HepG2 (cell line): ENCODE data around the gene CHI3L1. TPM values are rescaled to one million over a fixed set of nuclear protein-coding genes. Genes with fewer than 3 reads are reported as not detected.
A peak's percentile ranks its signal among the peaks of the same experiment; 100 is the strongest.

Experiments used
- ATAC-seq: fragments of 200-7000 bp; cut with Tn5 transposase; 3 replicates; pipeline ENCODE4 v1.9.1; 2020; ENCODE audit warnings: mild to moderate bottlenecking, moderate library complexity
- BruUV-seq: library from RNA; stranded (reverse); fragments of 400-500 nt; replicated peaks from 2 replicates; lab custom pipeline; 2021; lab: Mats Ljungman, UMichigan
- CTCF ChIA-PET: fragments of 300-600 bp; formaldehyde crosslinking; extraction: SDS; loops from one replicate; lab custom pipeline; 2021; ENCODE audit warnings: low total read pairs, inconsistent platforms, low intra/inter-chr PET ratio; lab: Yijun Ruan, JAX
- POLR2A ChIA-PET: fragments of 350-600 bp; sonication (Branson Sonifier 250); formaldehyde crosslinking; loops from one replicate; lab custom pipeline; 2020; ENCODE audit warnings: antibody characterized with exemption, inconsistent platforms; lab: Yijun Ruan, JAX
- DNase-seq: peaks from one replicate; pipeline ENCODE4 v3.0.0-alpha.2; 2015; ENCODE audit warnings: low spot score
- FAIRE-seq: peaks from 3 replicates; lab custom pipeline; 2011; peaks lifted over from hg19 to GRCh38; lab: Jason Lieb, UNC
- H2AFZ ChIP-seq: one replicate; pipeline ENCODE4 v1.6.1; 2011; ENCODE audit warnings: low read length, inconsistent platforms
- H3K27ac ChIP-seq: fragments of 300-600 bp; 3 replicates; pipeline ENCODE4 v1.8.0; 2011; ENCODE audit warnings: mixed run types, mild to moderate bottlenecking, mixed read lengths, low read length, inconsistent platforms; ENCODE audit not compliant: insufficient read depth; ENCODE audit errors: extremely low read length
- H3K27me3 ChIP-seq, 2 experiments: fragments of 200-600 bp in 1 of 2; 2 replicates in 1 of 2; 3 replicates in 1 of 2; pipeline versions ENCODE4 v1.6.0 to v1.8.0; 2011; ENCODE audit warnings: low read length in 2 of 2, mild to moderate bottlenecking in 2 of 2, moderate library complexity in 2 of 2, inconsistent platforms in 1 of 2; ENCODE audit not compliant: insufficient read depth in 2 of 2, control insufficient read depth in 1 of 2
- H3K36me3 ChIP-seq, 2 experiments: fragments of 200-600 bp in 1 of 2; replicated peaks in 1 of 2; 2 replicates in 1 of 2; 3 replicates in 1 of 2; pipeline versions ENCODE4 v1.5.1 to v1.8.0; 2011; ENCODE audit warnings: low read length in 2 of 2, inconsistent platforms in 1 of 2; ENCODE audit not compliant: insufficient read depth in 2 of 2, control insufficient read depth in 1 of 2
- H3K4me1 ChIP-seq: 2 replicates; pipeline ENCODE4 v1.5.1; 2012; ENCODE audit warnings: low read length, inconsistent platforms; ENCODE audit not compliant: insufficient read depth
- H3K4me2 ChIP-seq: 2 replicates; pipeline ENCODE4 v1.6.0; 2011; ENCODE audit warnings: low read depth, low read length, inconsistent platforms
- H3K4me3 ChIP-seq, 3 experiments: fragments of 200-600 bp in 1 of 3; sonication (generic), shearing (Covaris generic) in 1 of 3; replicated peaks in 1 of 3; 2 replicates each; pipeline ENCODE4 v1.5.1; 2011 to 2016; ENCODE audit warnings: low read length in 3 of 3, inconsistent platforms in 2 of 3, low read depth in 2 of 3, mild to moderate bottlenecking in 2 of 3, control low read depth in 1 of 3, mixed read lengths in 1 of 3; ENCODE audit not compliant: insufficient read depth in 1 of 3
- H3K79me2 ChIP-seq: one replicate; pipeline ENCODE4 v1.6.1; 2011; ENCODE audit warnings: low read length, inconsistent platforms; ENCODE audit not compliant: insufficient read depth
- H3K9ac ChIP-seq: 2 replicates; pipeline ENCODE4 v1.6.0; 2011; ENCODE audit warnings: mild to moderate bottlenecking, low read depth, low read length, inconsistent platforms; ENCODE audit not compliant: insufficient read depth
- H3K9me3 ChIP-seq: 2 replicates; pipeline ENCODE4 v1.5.1; 2012; ENCODE audit warnings: mild to moderate bottlenecking, low read length
- H4K20me1 ChIP-seq: 2 replicates; pipeline ENCODE4 v1.6.0; 2011; ENCODE audit warnings: inconsistent platforms, mild to moderate bottlenecking, low read length, moderate library complexity; ENCODE audit not compliant: insufficient read depth
- CREB1 ChIP-seq, 2 experiments: fragments of 450-650 bp in 1 of 2; IDR thresholded peaks; 2 replicates each; pipeline ENCODE4 v1.6.1; 2016 to 2017; ENCODE audit warnings: control low read depth in 1 of 2, mild to moderate bottlenecking in 1 of 2, missing compliant biosample characterization in 1 of 2, missing genetic modification characterization in 1 of 2
- JUND ChIP-seq: sonication (generic); formaldehyde crosslinking; IDR thresholded peaks from 2 replicates; pipeline ENCODE4 v1.8.0; 2022; ENCODE audit warnings: mild to moderate bottlenecking, missing genetic modification reagents
- POLR2A ChIP-seq, 2 experiments: IDR thresholded peaks; 2 replicates each; pipeline ENCODE4 v1.6.1; 2011; ENCODE audit warnings: low read depth in 2 of 2, low read length in 2 of 2, mild to moderate bottlenecking in 1 of 2, moderate library complexity in 1 of 2; ENCODE audit not compliant: insufficient read depth in 1 of 2
- SIN3A ChIP-seq: IDR thresholded peaks from 2 replicates; pipeline ENCODE4 v1.6.1; 2011; ENCODE audit warnings: low read depth, mild to moderate bottlenecking, control low read depth, low read length, borderline replicate concordance
- ZNF121 ChIP-seq: sonication (generic); formaldehyde crosslinking; IDR thresholded peaks from 2 replicates; pipeline ENCODE4 v1.5.0; 2020; ENCODE audit warnings: mild to moderate bottlenecking, missing genetic modification reagents
- ZNF24 ChIP-seq: fragments of 450-650 bp; IDR thresholded peaks from 2 replicates; pipeline ENCODE4 v1.6.1; 2017; ENCODE audit warnings: antibody characterized with exemption, mild to moderate bottlenecking
- ZNF441 ChIP-seq: sonication (generic); formaldehyde crosslinking; IDR thresholded peaks from 2 replicates; pipeline ENCODE4 v1.7.0; 2021; ENCODE audit warnings: missing genetic modification reagents, borderline replicate concordance
- WGBS: methylation state at CpG from one replicate; pipeline ENCODE4 v1.1.6; 2017; ENCODE audit warnings: low lambda C conversion rate; 5-methylcytosine and 5-hydroxymethylcytosine counted together
- in situ Hi-C: cut with HindIII; loops from 2 replicates; pipeline ENCODE4 v1.10.0; 2017; ENCODE audit warnings: low pct_unique_long_range_greater_than_20kb; ENCODE audit not compliant: extremely low pct_ligation_motif_present
- intact Hi-C: fragments of 100-400 bp; cut with micrococcal nuclease; formaldehyde crosslinking; loops from one replicate; pipeline ENCODE4 v1.10.0; 2022; ENCODE audit not compliant: unreplicated experiment
- polyA plus RNA-seq, 8 experiments: library from polyadenylated mRNA; depleted of rRNA in 3 of 8; stranded (reverse) in 7 of 8; unstranded in 1 of 8; fragments of >200 nt; fragmentation: Illumina TruSeq in 4 of 8; extraction: Trizol in 4 of 8; gene quantifications; 2 replicates each; pipeline versions ENCODE4 v1.2.1 to v1.2.3, GENCODE V29; 2011 to 2016; ENCODE audit warnings: low read depth in 4 of 8, missing spikeins in 1 of 8, mixed read lengths in 1 of 8; ENCODE audit not compliant: insufficient read depth in 1 of 8
- total RNA-seq, 5 experiments: library from RNA; depleted of rRNA; stranded (reverse); fragments of >200 nt; fragmentation: Illumina TruSeq; extraction: Trizol; gene quantifications; 2 replicates each; pipeline ENCODE4 v1.2.3, GENCODE V29; 2016; ENCODE audit warnings: low read depth in 1 of 5
- TF ChIP-seq, protein P1 (sequence below), 2 experiments: IDR thresholded peaks; 2 replicates each; pipeline ENCODE4 v1.6.1; 2011 to 2012; ENCODE audit warnings: low read length in 2 of 2, borderline replicate concordance in 1 of 2, low read depth in 1 of 2, mild to moderate bottlenecking in 1 of 2, moderate library complexity in 1 of 2
- TF ChIP-seq, protein P2 (sequence below): sonication (generic); formaldehyde crosslinking; IDR thresholded peaks from 2 replicates; pipeline ENCODE4 v1.4.0; 2020; ENCODE audit warnings: missing genetic modification reagents
- TF ChIP-seq, protein P3 (sequence below): sonication (generic); formaldehyde crosslinking; IDR thresholded peaks from 2 replicates; pipeline ENCODE4 v1.4.0; 2020; ENCODE audit warnings: missing genetic modification reagents, borderline replicate concordance
- TF ChIP-seq, protein P4 (sequence below): IDR thresholded peaks from 2 replicates; pipeline ENCODE4 v1.6.1; 2016; ENCODE audit warnings: control low read depth

Gene CHI3L1
- total and polyA plus RNA-seq, 2 of the 13 experiments (the other 11 are each of a cell fraction or from before 2014, with no cell fraction given): 0.09 to 0.13 TPM

DNA sequence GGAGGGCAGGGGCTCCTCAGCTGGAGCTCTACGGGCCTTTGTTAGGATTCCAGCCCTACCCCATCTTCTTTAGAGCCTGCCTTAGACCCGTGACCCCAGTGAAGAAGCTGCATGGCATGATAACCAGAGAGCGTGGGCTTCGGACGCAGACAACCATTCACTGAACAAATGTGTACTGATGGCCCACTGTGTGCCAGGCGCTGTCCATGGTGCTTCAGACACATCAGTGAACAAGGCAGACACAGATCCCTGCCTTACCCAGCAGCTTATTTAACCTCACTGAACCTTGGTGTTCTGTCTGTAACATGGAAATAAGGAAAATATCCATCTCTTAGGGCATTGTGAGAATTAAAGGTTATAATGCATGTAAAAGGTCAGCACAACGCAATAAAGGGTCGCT, 33.4 kb upstream of the CHI3L1 start:
- Histone ChIP-seq H3K9me3 (no peaks in the 10 kb centered on the region), H3K4me1 (no peaks in the 10 kb centered on the region), H3K27me3 (peaks cover 0 to 39% of the 10 kb centered on the region in 2 experiments; a peak in 4 of 5 replicates), H3K27ac (no peak overlapping the region), H3K4me3 (no peak overlapping the region), H3K4me2 (no peak overlapping the region), H4K20me1 (no peaks in the 10 kb centered on the region), H3K9ac (no peak overlapping the region), H2AFZ (no peak overlapping the region), H3K36me3 (no peaks in the 10 kb centered on the region), H3K79me2 (no peaks in the 10 kb centered on the region)
- BruUV-seq: no TSS peak
- in situ Hi-C loops (loop anchor here (5.0 kb wide), 4 partner anchors 52 to 183 kb away; no protein-coding TSS in a partner anchor), intact Hi-C loops (loop anchor here (5.0 kb wide), 1 partner anchor 183 kb away; no protein-coding TSS in a partner anchor)
- CTCF ChIA-PET: no interaction called here
- POLR2A ChIA-PET: no interaction called here
- ATAC-seq (no peak), FAIRE-seq (no peak), DNase-seq (no peak)
- WGBS: 6% methylated on average over 5 of the region's 8 CpGs
- no peak for TF ChIP-seq JUND (CRISPR knock-in tag)
- TF ChIP-seq ZNF121 (CRISPR knock-in tag): no peak
- TF ChIP-seq, protein P1, sequence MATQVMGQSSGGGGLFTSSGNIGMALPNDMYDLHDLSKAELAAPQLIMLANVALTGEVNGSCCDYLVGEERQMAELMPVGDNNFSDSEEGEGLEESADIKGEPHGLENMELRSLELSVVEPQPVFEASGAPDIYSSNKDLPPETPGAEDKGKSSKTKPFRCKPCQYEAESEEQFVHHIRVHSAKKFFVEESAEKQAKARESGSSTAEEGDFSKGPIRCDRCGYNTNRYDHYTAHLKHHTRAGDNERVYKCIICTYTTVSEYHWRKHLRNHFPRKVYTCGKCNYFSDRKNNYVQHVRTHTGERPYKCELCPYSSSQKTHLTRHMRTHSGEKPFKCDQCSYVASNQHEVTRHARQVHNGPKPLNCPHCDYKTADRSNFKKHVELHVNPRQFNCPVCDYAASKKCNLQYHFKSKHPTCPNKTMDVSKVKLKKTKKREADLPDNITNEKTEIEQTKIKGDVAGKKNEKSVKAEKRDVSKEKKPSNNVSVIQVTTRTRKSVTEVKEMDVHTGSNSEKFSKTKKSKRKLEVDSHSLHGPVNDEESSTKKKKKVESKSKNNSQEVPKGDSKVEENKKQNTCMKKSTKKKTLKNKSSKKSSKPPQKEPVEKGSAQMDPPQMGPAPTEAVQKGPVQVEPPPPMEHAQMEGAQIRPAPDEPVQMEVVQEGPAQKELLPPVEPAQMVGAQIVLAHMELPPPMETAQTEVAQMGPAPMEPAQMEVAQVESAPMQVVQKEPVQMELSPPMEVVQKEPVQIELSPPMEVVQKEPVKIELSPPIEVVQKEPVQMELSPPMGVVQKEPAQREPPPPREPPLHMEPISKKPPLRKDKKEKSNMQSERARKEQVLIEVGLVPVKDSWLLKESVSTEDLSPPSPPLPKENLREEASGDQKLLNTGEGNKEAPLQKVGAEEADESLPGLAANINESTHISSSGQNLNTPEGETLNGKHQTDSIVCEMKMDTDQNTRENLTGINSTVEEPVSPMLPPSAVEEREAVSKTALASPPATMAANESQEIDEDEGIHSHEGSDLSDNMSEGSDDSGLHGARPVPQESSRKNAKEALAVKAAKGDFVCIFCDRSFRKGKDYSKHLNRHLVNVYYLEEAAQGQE (IDR thresholded peaks at IDR 0.05; ENCODE audit: borderline replicate concordance in 1 of 2, low read depth in 1 of 2, low read length in 2 of 2): peak; percentile 52 to 89
- no peak for TF ChIP-seq SIN3A
- TF ChIP-seq ZNF24: no peak
- TF ChIP-seq, protein P2, sequence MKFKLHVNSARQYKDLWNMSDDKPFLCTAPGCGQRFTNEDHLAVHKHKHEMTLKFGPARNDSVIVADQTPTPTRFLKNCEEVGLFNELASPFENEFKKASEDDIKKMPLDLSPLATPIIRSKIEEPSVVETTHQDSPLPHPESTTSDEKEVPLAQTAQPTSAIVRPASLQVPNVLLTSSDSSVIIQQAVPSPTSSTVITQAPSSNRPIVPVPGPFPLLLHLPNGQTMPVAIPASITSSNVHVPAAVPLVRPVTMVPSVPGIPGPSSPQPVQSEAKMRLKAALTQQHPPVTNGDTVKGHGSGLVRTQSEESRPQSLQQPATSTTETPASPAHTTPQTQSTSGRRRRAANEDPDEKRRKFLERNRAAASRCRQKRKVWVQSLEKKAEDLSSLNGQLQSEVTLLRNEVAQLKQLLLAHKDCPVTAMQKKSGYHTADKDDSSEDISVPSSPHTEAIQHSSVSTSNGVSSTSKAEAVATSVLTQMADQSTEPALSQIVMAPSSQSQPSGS (CRISPR knock-in tag): no peak
- TF ChIP-seq, protein P3, sequence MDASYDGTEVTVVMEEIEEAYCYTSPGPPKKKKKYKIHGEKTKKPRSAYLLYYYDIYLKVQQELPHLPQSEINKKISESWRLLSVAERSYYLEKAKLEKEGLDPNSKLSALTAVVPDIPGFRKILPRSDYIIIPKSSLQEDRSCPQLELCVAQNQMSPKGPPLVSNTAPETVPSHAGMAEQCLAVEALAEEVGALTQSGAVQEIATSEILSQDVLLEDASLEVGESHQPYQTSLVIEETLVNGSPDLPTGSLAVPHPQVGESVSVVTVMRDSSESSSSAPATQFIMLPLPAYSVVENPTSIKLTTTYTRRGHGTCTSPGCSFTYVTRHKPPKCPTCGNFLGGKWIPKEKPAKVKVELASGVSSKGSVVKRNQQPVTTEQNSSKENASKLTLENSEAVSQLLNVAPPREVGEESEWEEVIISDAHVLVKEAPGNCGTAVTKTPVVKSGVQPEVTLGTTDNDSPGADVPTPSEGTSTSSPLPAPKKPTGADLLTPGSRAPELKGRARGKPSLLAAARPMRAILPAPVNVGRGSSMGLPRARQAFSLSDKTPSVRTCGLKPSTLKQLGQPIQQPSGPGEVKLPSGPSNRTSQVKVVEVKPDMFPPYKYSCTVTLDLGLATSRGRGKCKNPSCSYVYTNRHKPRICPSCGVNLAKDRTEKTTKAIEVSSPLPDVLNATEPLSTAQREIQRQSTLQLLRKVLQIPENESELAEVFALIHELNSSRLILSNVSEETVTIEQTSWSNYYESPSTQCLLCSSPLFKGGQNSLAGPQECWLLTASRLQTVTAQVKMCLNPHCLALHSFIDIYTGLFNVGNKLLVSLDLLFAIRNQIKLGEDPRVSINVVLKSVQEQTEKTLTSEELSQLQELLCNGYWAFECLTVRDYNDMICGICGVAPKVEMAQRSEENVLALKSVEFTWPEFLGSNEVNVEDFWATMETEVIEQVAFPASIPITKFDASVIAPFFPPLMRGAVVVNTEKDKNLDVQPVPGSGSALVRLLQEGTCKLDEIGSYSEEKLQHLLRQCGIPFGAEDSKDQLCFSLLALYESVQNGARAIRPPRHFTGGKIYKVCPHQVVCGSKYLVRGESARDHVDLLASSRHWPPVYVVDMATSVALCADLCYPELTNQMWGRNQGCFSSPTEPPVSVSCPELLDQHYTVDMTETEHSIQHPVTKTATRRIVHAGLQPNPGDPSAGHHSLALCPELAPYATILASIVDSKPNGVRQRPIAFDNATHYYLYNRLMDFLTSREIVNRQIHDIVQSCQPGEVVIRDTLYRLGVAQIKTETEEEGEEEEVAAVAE (CRISPR knock-in tag): no peak
- TF ChIP-seq, protein P4, sequence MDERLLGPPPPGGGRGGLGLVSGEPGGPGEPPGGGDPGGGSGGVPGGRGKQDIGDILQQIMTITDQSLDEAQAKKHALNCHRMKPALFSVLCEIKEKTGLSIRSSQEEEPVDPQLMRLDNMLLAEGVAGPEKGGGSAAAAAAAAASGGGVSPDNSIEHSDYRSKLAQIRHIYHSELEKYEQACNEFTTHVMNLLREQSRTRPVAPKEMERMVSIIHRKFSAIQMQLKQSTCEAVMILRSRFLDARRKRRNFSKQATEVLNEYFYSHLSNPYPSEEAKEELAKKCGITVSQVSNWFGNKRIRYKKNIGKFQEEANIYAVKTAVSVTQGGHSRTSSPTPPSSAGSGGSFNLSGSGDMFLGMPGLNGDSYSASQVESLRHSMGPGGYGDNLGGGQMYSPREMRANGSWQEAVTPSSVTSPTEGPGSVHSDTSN (CRISPR knock-in tag): no peak
- TF ChIP-seq CREB1 (IDR thresholded peaks at IDR 0.05): no peak
- TF ChIP-seq CREB1 (CRISPR knock-in tag; IDR thresholded peaks at IDR 0.05): no peak
- no peak for TF ChIP-seq POLR2A (IDR thresholded peaks at IDR 0.05; ENCODE audit: insufficient read depth in 1 of 2, low read depth in 2 of 2, low read length in 2 of 2)
- no peak for TF ChIP-seq ZNF441 (CRISPR knock-in tag)
